GM12878 (cell line): ENCODE data around the gene SERPINA6. TPM values are rescaled to one million over a fixed set of nuclear protein-coding genes. Genes with fewer than 3 reads are reported as not detected.

Source experiments
- ATAC-seq: fragments of 200-7000 bp; cut with Tn5 transposase; 3 replicates; pipeline ENCODE4 v1.9.1; 2020; ENCODE audit warnings: mild to moderate bottlenecking, moderate library complexity
- BruUV-seq: library from RNA; stranded (reverse); fragments of 400-500 nt; replicated peaks from 2 replicates; lab custom pipeline; 2021; lab: Mats Ljungman, UMichigan
- CTCF ChIA-PET: fragments of 300-600 bp; sonication (Branson Sonifier 250); formaldehyde crosslinking; extraction: SDS; loops from one replicate; lab custom pipeline; 2021; ENCODE audit warnings: inconsistent platforms; lab: Yijun Ruan, JAX
- POLR2A ChIA-PET: fragments of 350-600 bp; formaldehyde crosslinking; extraction: SDS; loops from one replicate; lab custom pipeline; 2021; ENCODE audit warnings: inconsistent platforms; lab: Charles Lee
- RAD21 ChIA-PET: fragments of 300-600 bp; sonication (Branson Sonifier 250); formaldehyde crosslinking; loops from one replicate; lab custom pipeline; 2023; ENCODE audit warnings: antibody characterized with exemption; ENCODE audit not compliant: unreplicated experiment; lab: Charles Lee
- SMC1A ChIA-PET: fragments of 300-600 bp; sonication (Branson Sonifier 250); formaldehyde crosslinking; loops from one replicate; lab custom pipeline; 2023; ENCODE audit not compliant: unreplicated experiment, uncharacterized antibody; lab: Charles Lee
- DNase-seq: peaks from one replicate; pipeline ENCODE4 v3.0.0-alpha.2; 2011; ENCODE audit warnings: low read depth, low spot score
- FAIRE-seq: peaks from 3 replicates; lab custom pipeline; 2011; peaks lifted over from hg19 to GRCh38; lab: Jason Lieb, UNC
- H2AFZ ChIP-seq: 2 replicates; pipeline ENCODE4 v1.6.0; 2011; ENCODE audit warnings: low read depth, low read length, control low read depth; ENCODE audit not compliant: control insufficient read depth
- H3K27ac ChIP-seq: 2 replicates; pipeline ENCODE4 v1.5.1; 2011; ENCODE audit warnings: control low read depth; ENCODE audit not compliant: control insufficient read depth, insufficient read depth
- H3K27me3 ChIP-seq, 2 experiments: replicated peaks in 1 of 2; 2 replicates each; pipeline versions ENCODE4 v1.6.0 to v1.6.1; 2011; ENCODE audit warnings: low read length in 1 of 2; ENCODE audit not compliant: control insufficient read depth in 2 of 2, insufficient read depth in 2 of 2
- H3K36me3 ChIP-seq, 2 experiments: 2 replicates each; pipeline ENCODE4 v1.5.1; 2011; ENCODE audit warnings: low read length in 1 of 2; ENCODE audit not compliant: control insufficient read depth in 2 of 2, insufficient read depth in 2 of 2
- H3K4me1 ChIP-seq: 2 replicates; pipeline ENCODE4 v1.6.1; 2011; ENCODE audit warnings: mild to moderate bottlenecking, low read length, moderate library complexity, mixed read lengths; ENCODE audit not compliant: control insufficient read depth, insufficient read depth
- H3K4me2 ChIP-seq: 2 replicates; pipeline ENCODE4 v1.6.0; 2011; ENCODE audit warnings: control low read depth; ENCODE audit not compliant: control insufficient read depth, insufficient read depth
- H3K4me3 ChIP-seq: fragments of 200-600 bp; sonication (generic); 2 replicates; pipeline ENCODE4 v1.5.1; 2016
- H3K79me2 ChIP-seq: 2 replicates; pipeline ENCODE4 v1.6.0; 2011; ENCODE audit warnings: low read length; ENCODE audit not compliant: control insufficient read depth, insufficient read depth
- H3K9ac ChIP-seq: 2 replicates; pipeline ENCODE4 v1.8.0; 2011; ENCODE audit warnings: low read length, control low read depth, mixed read lengths; ENCODE audit not compliant: control insufficient read depth, insufficient read depth
- H3K9me3 ChIP-seq: replicated peaks from 3 replicates; pipeline ENCODE4 v1.5.1; 2011; ENCODE audit warnings: mild to moderate bottlenecking, low read length; ENCODE audit not compliant: control insufficient read depth, insufficient read depth
- H4K20me1 ChIP-seq: 2 replicates; pipeline ENCODE4 v1.6.0; 2011; ENCODE audit not compliant: control insufficient read depth, insufficient read depth
- BMI1 ChIP-seq: fragments of 450-650 bp; IDR thresholded peaks from 2 replicates; pipeline ENCODE4 v1.6.1; 2016; ENCODE audit warnings: mild to moderate bottlenecking, moderate library complexity, borderline replicate concordance
- CHD4 ChIP-seq: fragments of 200-600 bp; sonication (generic); IDR thresholded peaks from 2 replicates; pipeline ENCODE4 v1.6.1; 2016; ENCODE audit warnings: mild to moderate bottlenecking
- EGR1 ChIP-seq, 2 experiments: IDR thresholded peaks; 1 replicate in 1 of 2; 2 replicates in 1 of 2; pipeline ENCODE4 v1.6.1; 2011 to 2012; ENCODE audit warnings: low read depth in 2 of 2, low read length in 2 of 2, borderline replicate concordance in 1 of 2, mild to moderate bottlenecking in 1 of 2, moderate library complexity in 1 of 2
- HDAC2 ChIP-seq: fragments of 200-600 bp; sonication (generic); IDR thresholded peaks from 2 replicates; pipeline ENCODE4 v1.6.1; 2017
- HDAC6 ChIP-seq: fragments of 200-600 bp; sonication (generic); IDR thresholded peaks from one replicate; pipeline ENCODE4 v1.8.0; 2017; ENCODE audit warnings: antibody characterized with exemption; ENCODE audit not compliant: unreplicated experiment
- RBBP5 ChIP-seq: fragments of 200-600 bp; sonication (generic); conservative IDR thresholded peaks from 2 replicates; pipeline ENCODE4 v1.6.1; 2016
- RUNX3 ChIP-seq: IDR thresholded peaks from 2 replicates; pipeline ENCODE4 v1.6.1; 2012; ENCODE audit warnings: low read length, inconsistent platforms
- SIX5 ChIP-seq: IDR thresholded peaks from 2 replicates; pipeline ENCODE4 v1.6.1; 2011; ENCODE audit warnings: mild to moderate bottlenecking, low read depth, low read length, moderate library complexity; ENCODE audit not compliant: severe bottlenecking
- SMARCA5 ChIP-seq: fragments of 450-650 bp; IDR thresholded peaks from 2 replicates; pipeline ENCODE4 v1.6.1; 2017; ENCODE audit warnings: mild to moderate bottlenecking
- SMC3 ChIP-seq: IDR thresholded peaks from 2 replicates; pipeline ENCODE4 v1.6.1; 2011; ENCODE audit warnings: low read length, improper control_type of control experiment, borderline replicate concordance
- STAT1 ChIP-seq: fragments of 450-650 bp; conservative IDR thresholded peaks from 2 replicates; pipeline ENCODE4 v1.6.1; 2014; ENCODE audit warnings: antibody characterized with exemption, mild to moderate bottlenecking
- WRNIP1 ChIP-seq: IDR thresholded peaks from 2 replicates; pipeline ENCODE4 v1.6.1; 2011; ENCODE audit warnings: low read depth, low read length, improper control_type of control experiment, borderline replicate concordance
- ZBTB11 ChIP-seq: fragments of 450-650 bp; formaldehyde crosslinking; IDR thresholded peaks from 2 replicates; pipeline ENCODE4 v1.5.0; 2022; ENCODE audit warnings: mild to moderate bottlenecking, missing genetic modification characterization
- ZSCAN29 ChIP-seq: fragments of 450-650 bp; IDR thresholded peaks from 2 replicates; pipeline ENCODE4 v1.6.1; 2017; ENCODE audit warnings: mild to moderate bottlenecking, moderate library complexity
- WGBS: methylation state at CpG from one replicate; pipeline ENCODE4 v1.1.6; 2016; ENCODE audit warnings: low lambda C conversion rate; ENCODE audit not compliant: insufficient replicate concordance, insufficient coverage; ENCODE audit errors: missing lambda C conversion rate; 5-methylcytosine and 5-hydroxymethylcytosine counted together
- in situ Hi-C: fragments of 300-500 bp; cut with MboI; formaldehyde crosslinking; loops from 9 replicates; pipeline ENCODE4 v1.14.3; 2018; ENCODE audit warnings: mixed read lengths
- intact Hi-C: fragments of 100-400 bp; cut with micrococcal nuclease; formaldehyde crosslinking; loops from one replicate; pipeline ENCODE4 v1.14.2; 2022; ENCODE audit not compliant: unreplicated experiment
- polyA plus RNA-seq, 11 experiments: library from polyadenylated mRNA; depleted of rRNA in 4 of 11; unstranded in 6 of 11; stranded (reverse) in 5 of 11; fragments of >200 nt; fragmentation: Nextera tagmentation in 4 of 11; fragmentation: Illumina TruSeq in 1 of 11; extraction: Ambion mirVana in 4 of 11; extraction: Trizol in 1 of 11; gene quantifications; 1 replicate in 1 of 11; 2 replicates in 10 of 11; pipeline versions ENCODE4 v1.2.1 to v1.2.3, GENCODE V29; 2011 to 2016; ENCODE audit warnings: inconsistent platforms in 2 of 11, missing spikeins in 2 of 11, low read depth in 1 of 11
- total RNA-seq, 4 experiments: library from RNA; depleted of rRNA in 3 of 4; stranded (reverse); fragments of >200 nt in 3 of 4; fragmentation: Illumina TruSeq in 1 of 4; extraction: Trizol in 1 of 4; gene quantifications; 2 replicates each; pipeline versions ENCODE4 v1.2.1 to v1.2.3, GENCODE V29; 2013 to 2021

The SERPINA6 gene
- total and polyA plus RNA-seq, 10 of the 15 experiments (the other 5 are each of a cell fraction or from before 2014, with no cell fraction given) = 0.11 to 0.27 (median 0.23) TPM; not detected in 7

DNA sequence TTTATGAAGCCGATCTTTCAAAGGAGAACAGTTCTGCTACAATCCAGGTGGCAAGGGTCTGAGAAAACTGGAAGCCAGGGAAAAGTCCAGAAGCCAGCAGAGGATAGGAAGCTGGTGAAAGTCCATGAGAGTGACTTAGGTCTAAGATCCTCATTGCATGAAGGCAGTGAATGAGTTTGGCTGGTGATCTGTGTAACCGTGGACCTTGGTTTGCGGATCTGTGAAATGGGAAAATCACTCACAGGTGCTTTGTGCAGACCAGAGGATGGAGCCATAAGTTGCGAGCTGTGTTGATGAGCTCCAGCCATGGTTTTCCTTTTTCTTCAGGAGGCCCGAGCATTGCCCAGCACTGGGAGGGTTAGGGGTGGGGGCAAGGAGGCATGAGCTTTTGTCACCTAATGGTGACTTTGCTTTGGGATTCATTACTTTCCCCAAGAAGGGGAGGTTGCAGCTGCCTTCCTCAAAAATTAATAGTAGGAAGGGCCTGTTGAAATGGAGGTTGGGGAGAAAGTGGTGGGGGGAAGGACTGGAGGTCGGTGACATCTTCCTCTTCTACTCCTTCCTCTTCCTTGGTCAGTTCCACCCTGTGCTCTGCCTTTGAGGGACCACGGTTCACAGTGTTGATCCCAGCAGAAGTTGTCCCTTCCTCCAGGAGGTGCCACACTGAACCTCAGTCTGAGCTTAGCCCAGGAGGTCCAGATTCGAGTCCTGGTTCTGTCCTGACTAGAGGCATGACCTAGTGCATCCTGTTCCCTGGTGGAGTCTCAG lies 20.3 kb upstream of the SERPINA6 start:
- intact Hi-C loops = no loop called here
- no peak overlapping the region for H3K4me3 ChIP-seq
- POLR2A ChIA-PET = no interaction called here

More for the DNA sequence above, 20.3 kb upstream of the SERPINA6 start:
- ATAC-seq = no peak
- in situ Hi-C loops = no loop called here
- no peak for TF ChIP-seq SMARCA5
- TF ChIP-seq RUNX3 = no peak
- no peak for TF ChIP-seq HDAC2
- TF ChIP-seq CHD4 = no peak
- no peak for TF ChIP-seq ZBTB11
- no peak for TF ChIP-seq ZSCAN29
- no peak for TF ChIP-seq HDAC6
- TF ChIP-seq WRNIP1 = no peak
- no peak for TF ChIP-seq STAT1
- TF ChIP-seq SMC3 = no peak
- TF ChIP-seq EGR1 (IDR thresholded peaks at IDR 0.05; ENCODE audit: borderline replicate concordance in 1 of 2, low read depth in 2 of 2, low read length in 2 of 2) = no peak
- TF ChIP-seq RBBP5 = no peak
- no peak for TF ChIP-seq SIX5
- TF ChIP-seq BMI1 = no peak
- ChIA-PET CTCF (no interaction called here), SMC1A (no interaction called here), RAD21 (no interaction called here)
- H3K9me3 ChIP-seq = peaks cover 11% of the 10 kb centered on the region
- no peak overlapping the region for H2AFZ ChIP-seq
- BruUV-seq = no TSS peak
- no peak for DNase-seq
- FAIRE-seq = no peak
- H3K4me2 ChIP-seq = no peak overlapping the region
- no peak overlapping the region for H3K9ac ChIP-seq
- 37% methylated on average over 8 of the region's 8 CpGs for WGBS
- no peak overlapping the region for H3K27ac ChIP-seq
- no peaks in the 10 kb centered on the region for H3K79me2 ChIP-seq
- H4K20me1 ChIP-seq = no peaks in the 10 kb centered on the region
- peaks cover 22% of the 10 kb centered on the region for H3K4me1 ChIP-seq
- no peaks in the 10 kb centered on the region for H3K36me3 ChIP-seq
- H3K27me3 ChIP-seq = no peaks in the 10 kb centered on the region
